Mesodermal cell (in vitro differentiated cells): ENCODE results near the gene ARCN1.

Source experiments
- H3K27ac ChIP-seq: 2 replicates; pipeline ENCODE4 v1.7.0; 2013; ENCODE audit warnings: mild to moderate bottlenecking, low read depth, low read length, moderate library complexity; ENCODE audit not compliant: severe bottlenecking
- H3K36me3 ChIP-seq: 2 replicates; pipeline ENCODE4 v1.7.1; 2013; ENCODE audit warnings: mild to moderate bottlenecking, low read length, moderate library complexity; ENCODE audit not compliant: control insufficient read depth, insufficient read depth
- H3K4me1 ChIP-seq: one replicate; pipeline ENCODE4 v1.7.1; 2013; ENCODE audit warnings: mild to moderate bottlenecking, low read length; ENCODE audit not compliant: insufficient read depth, control insufficient read depth, poor library complexity, severe bottlenecking
- H3K4me3 ChIP-seq: 2 replicates; pipeline ENCODE4 v1.7.0; 2013; ENCODE audit warnings: low read length, control low read depth, mild to moderate bottlenecking; ENCODE audit not compliant: insufficient read depth, poor library complexity, severe bottlenecking; ENCODE audit errors: extremely low read depth
- H3K9me3 ChIP-seq: 2 replicates; pipeline ENCODE4 v1.7.1; 2013; ENCODE audit warnings: mild to moderate bottlenecking, low read length, moderate library complexity; ENCODE audit not compliant: control insufficient read depth
- WGBS, 2 experiments: methylation state at CpG; one replicate each; pipeline ENCODE4 v1.1.5; 2013; ENCODE audit warnings: missing lambda C conversion rate in 2 of 2; ENCODE audit not compliant: insufficient coverage in 2 of 2; 5-methylcytosine and 5-hydroxymethylcytosine counted together

The ARCN1 gene

GRCh38 chr11:118530683-118531596 lies 41.3 kb upstream of the ARCN1 start, which contains the start of gene TMEM25:
TMEM25 (plus strand) TSS chr11:118531192; CDS start chr11:118531802, 610 bp downstream.
- Histone ChIP-seq H3K36me3 (peaks cover 12% of the 10 kb centered on the region), H3K27ac (no peak within 1 kb of the TSS), H3K4me3 (peak within 1 kb of the TSS; percentile 74), H3K4me1 (no peaks in the 10 kb centered on the region), H3K9me3 (no peaks in the 10 kb centered on the region)
- 2 to 3% methylated on average over 61 to 85 of the region's 94 CpGs for WGBS, 2 experiments

GRCh38 chr11:118531597-118532084 lies 40.6 kb upstream of the ARCN1 start:
- H3K4me1 ChIP-seq, result no peaks in the 10 kb centered on the region
- H3K27ac ChIP-seq, result no peak overlapping the region
- WGBS, 2 experiments, result 30 to 32% methylated on average over 12 of the region's 12 CpGs
- H3K9me3 ChIP-seq, result no peaks in the 10 kb centered on the region
- H3K36me3 ChIP-seq, result peaks cover 8% of the 10 kb centered on the region
- H3K4me3 ChIP-seq, result peak overlapping the region; percentile 74

DNA sequence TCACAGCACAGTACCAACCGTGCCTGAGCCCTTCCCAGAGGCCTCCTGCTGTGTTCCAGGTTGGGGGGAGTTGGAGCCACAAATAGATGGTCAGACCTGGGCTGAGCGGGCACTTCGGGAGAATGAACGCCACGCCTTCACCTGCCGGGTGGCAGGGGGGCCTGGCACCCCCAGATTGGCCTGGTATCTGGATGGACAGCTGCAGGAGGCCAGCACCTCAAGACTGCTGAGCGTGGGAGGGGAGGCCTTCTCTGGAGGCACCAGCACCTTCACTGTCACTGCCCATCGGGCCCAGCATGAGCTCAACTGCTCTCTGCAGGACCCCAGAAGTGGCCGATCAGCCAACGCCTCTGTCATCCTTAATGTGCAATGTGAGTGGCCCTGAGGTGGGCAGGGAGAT lies 40.1 kb upstream of the ARCN1 start:
- Histone ChIP-seq H3K36me3 (peaks cover 4% of the 10 kb centered on the region), H3K27ac (no peak overlapping the region), H3K9me3 (no peaks in the 10 kb centered on the region), H3K4me3 (peak overlapping the region; percentile 74), H3K4me1 (no peaks in the 10 kb centered on the region)
- WGBS, 2 experiments, result 84 to 92% methylated on average over 4 to 10 of the region's 10 CpGs

- no peaks in the 10 kb centered on the region for H3K9me3 ChIP-seq
- whole genome bisulfite sequencing, 2 experiments, result 92 to 95% methylated on average over 19 of the region's 19 CpGs
- peaks cover 2% of the 10 kb centered on the region for H3K36me3 ChIP-seq
- H3K4me1 ChIP-seq, result no peaks in the 10 kb centered on the region
- H3K4me3 ChIP-seq, result no peak overlapping the region
- no peak overlapping the region for H3K27ac ChIP-seq
Measured at GRCh38 chr11:118532852-118533768, 39.1 kb upstream of the ARCN1 start.

DNA sequence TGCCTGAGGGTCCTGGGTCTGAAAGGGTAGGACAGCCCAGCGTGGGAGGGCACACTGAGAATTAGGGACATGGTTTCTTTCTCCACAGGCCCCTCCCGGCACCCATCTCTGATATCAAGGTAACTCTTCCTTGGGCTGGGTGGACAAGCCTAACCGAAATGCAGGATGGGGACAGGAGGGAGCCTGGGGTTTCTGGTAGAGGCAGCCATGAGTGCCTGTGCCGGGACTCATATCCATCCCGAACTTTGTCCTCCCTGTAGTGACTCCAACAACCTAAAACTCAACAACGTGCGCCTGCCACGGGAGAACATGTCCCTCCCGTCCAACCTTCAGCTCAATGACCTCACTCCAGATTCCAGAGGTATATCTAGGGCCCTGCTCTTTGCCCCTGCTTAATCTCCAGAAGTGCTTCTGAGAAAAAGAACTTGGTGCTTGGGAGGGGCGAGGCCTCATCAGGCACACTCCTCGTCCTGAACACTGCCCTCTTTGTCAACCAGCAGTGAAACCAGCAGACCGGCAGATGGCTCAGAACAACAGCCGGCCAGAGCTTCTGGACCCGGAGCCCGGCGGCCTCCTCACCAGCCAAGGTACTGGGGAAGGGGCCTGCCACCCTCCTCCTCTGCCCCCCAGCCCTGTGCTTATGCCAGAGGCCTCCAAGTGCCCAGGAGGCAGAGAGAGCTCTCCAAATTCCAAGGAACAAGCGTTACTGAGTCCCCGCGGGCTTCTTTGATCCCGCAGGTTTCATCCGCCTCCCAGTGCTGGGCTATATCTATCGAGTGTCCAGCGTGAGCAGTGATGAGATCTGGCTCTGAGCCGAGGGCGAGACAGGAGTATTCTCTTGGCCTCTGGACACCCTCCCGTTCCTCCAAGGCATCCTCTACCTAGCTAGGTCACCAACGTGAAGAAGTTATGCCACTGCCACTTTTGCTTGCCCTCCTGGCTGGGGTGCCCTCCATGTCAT lies 38.2 kb upstream of the ARCN1 start:
- Histone ChIP-seq H3K27ac (no peak overlapping the region), H3K36me3 (peaks cover 2% of the 10 kb centered on the region), H3K4me3 (no peak overlapping the region), H3K4me1 (no peaks in the 10 kb centered on the region), H3K9me3 (no peaks in the 10 kb centered on the region)
- WGBS, 2 experiments, result 86 to 88% methylated on average over 22 to 26 of the region's 27 CpGs

DNA sequence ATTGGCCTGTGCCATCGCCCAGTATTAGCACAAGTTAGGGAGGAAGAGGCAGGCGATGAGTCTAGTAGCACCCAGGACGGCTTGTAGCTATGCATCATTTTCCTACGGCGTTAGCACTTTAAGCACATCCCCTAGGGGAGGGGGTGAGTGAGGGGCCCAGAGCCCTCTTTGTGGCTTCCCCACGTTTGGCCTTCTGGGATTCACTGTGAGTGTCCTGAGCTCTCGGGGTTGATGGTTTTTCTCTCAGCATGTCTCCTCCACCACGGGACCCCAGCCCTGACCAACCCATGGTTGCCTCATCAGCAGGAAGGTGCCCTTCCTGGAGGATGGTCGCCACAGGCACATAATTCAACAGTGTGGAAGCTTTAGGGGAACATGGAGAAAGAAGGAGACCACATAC lies 36.9 kb upstream of the ARCN1 start:
- H3K4me3 ChIP-seq, result no peak overlapping the region
- H3K4me1 ChIP-seq, result no peaks in the 10 kb centered on the region
- H3K9me3 ChIP-seq, result no peaks in the 10 kb centered on the region
- H3K36me3 ChIP-seq, result peaks cover 2% of the 10 kb centered on the region
- no peak overlapping the region for H3K27ac ChIP-seq
- 81 to 89% methylated on average over 4 to 8 of the region's 9 CpGs for WGBS, 2 experiments

DNA sequence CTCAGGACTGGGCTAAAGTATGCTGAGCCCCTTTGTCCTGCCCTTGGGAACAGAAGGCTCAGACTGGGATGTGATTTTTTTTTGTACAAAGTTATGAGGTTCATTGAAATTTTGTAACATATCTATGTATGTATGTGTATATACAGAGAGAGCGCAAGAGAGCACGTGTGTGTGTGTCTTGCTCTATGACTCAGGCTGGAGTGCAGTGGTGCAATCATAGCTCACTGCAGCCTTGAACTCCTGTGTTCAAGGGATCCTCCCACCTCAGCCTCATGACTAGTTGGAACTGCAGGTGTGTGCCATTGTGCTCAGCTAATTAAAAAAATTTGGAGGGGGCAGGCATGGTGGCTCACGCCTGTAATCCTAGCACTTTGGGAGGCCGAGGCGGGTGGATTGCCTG lies 35.5 kb upstream of the ARCN1 start:
- H3K27ac ChIP-seq, result no peak overlapping the region
- WGBS, 2 experiments, result 96 to 100% methylated on average over 2 to 3 of the region's 5 CpGs
- no peaks in the 10 kb centered on the region for H3K9me3 ChIP-seq
- no peak overlapping the region for H3K4me3 ChIP-seq
- H3K4me1 ChIP-seq, result no peaks in the 10 kb centered on the region
- peaks cover 4% of the 10 kb centered on the region for H3K36me3 ChIP-seq

- Histone ChIP-seq H3K36me3 (peaks cover 12% of the 10 kb centered on the region), H3K9me3 (no peaks in the 10 kb centered on the region), H3K4me1 (no peaks in the 10 kb centered on the region), H3K4me3 (no peak overlapping the region), H3K27ac (no peak overlapping the region)
- 88 to 89% methylated on average over 5 of the region's 6 CpGs for WGBS, 2 experiments
Measured at GRCh38 chr11:118537409-118537980, 34.7 kb upstream of the ARCN1 start.

GRCh38 chr11:118544010-118544646 lies 28.1 kb upstream of the ARCN1 start:
- Histone ChIP-seq H3K36me3 (peaks cover 23% of the 10 kb centered on the region), H3K9me3 (no peaks in the 10 kb centered on the region), H3K27ac (no peak overlapping the region), H3K4me1 (no peaks in the 10 kb centered on the region), H3K4me3 (no peak overlapping the region)
- WGBS, 2 experiments, result 94 to 98% methylated on average over 5 to 6 of the region's 8 CpGs
